IMR-90 (cell line): ENCODE results near the gene BRME1. TPM values are rescaled to one million over a fixed set of nuclear protein-coding genes. Genes with fewer than 3 reads are reported as not detected.

Experiments
- ATAC-seq: fragments of 200-7000 bp; cut with Tn5 transposase; 2 replicates; pipeline ENCODE4 v1.9.1; 2020; ENCODE audit warnings: low read depth, mild to moderate bottlenecking, moderate library complexity
- BruUV-seq: library from RNA; stranded (reverse); fragments of 400-500 nt; replicated peaks from 2 replicates; lab custom pipeline; 2021; lab: Mats Ljungman, UMichigan
- CTCF ChIA-PET: fragments of 300-600 bp; formaldehyde crosslinking; extraction: SDS; loops from one replicate; lab custom pipeline; 2021; ENCODE audit warnings: antibody characterized with exemption; lab: Yijun Ruan, JAX
- POLR2A ChIA-PET: fragments of 300-600 bp; sonication (Branson Sonifier 250); formaldehyde crosslinking; loops from one replicate; lab custom pipeline; 2022; ENCODE audit warnings: antibody characterized with exemption; ENCODE audit not compliant: unreplicated experiment; lab: Charles Lee
- DNase-seq: peaks from one replicate; pipeline ENCODE4 v3.0.0; 2013
- H2AFZ ChIP-seq: replicated peaks from 2 replicates; pipeline ENCODE3; 2013; ENCODE audit warnings: low read length, mild to moderate bottlenecking; ENCODE audit not compliant: poor library complexity
- H2AK5ac ChIP-seq: 2 replicates; pipeline ENCODE4 v1.6.1; 2013; ENCODE audit warnings: low read depth, low read length, inconsistent platforms
- H2AK9ac ChIP-seq: replicated peaks from 2 replicates; pipeline ENCODE3; 2013; ENCODE audit warnings: mild to moderate bottlenecking, low read depth, low read length, moderate library complexity; ENCODE audit not compliant: poor library complexity
- H2BK120ac ChIP-seq: 2 replicates; pipeline ENCODE4 v1.6.1; 2013; ENCODE audit warnings: low read depth, low read length, inconsistent platforms
- H2BK15ac ChIP-seq: 3 replicates; pipeline ENCODE4 v1.6.1; 2013; ENCODE audit warnings: low read depth, low read length, inconsistent platforms
- H2BK20ac ChIP-seq: 2 replicates; pipeline ENCODE4 v1.6.1; 2013; ENCODE audit warnings: low read depth, mild to moderate bottlenecking, inconsistent platforms, low read length, moderate library complexity
- H2BK5ac ChIP-seq: 2 replicates; pipeline ENCODE4 v1.6.1; 2013; ENCODE audit warnings: mild to moderate bottlenecking, low read depth, low read length, inconsistent platforms; ENCODE audit not compliant: poor library complexity, severe bottlenecking
- H3K14ac ChIP-seq: replicated peaks from 2 replicates; pipeline ENCODE4 v1.6.1; 2013; ENCODE audit warnings: low read depth, low read length, inconsistent platforms
- H3K18ac ChIP-seq: 2 replicates; pipeline ENCODE4 v1.6.1; 2013; ENCODE audit warnings: low read depth, low read length, control low read depth
- H3K23ac ChIP-seq: 2 replicates; pipeline ENCODE4 v1.6.1; 2013; ENCODE audit warnings: low read depth, low read length, inconsistent platforms
- H3K27ac ChIP-seq: 2 replicates; pipeline ENCODE4 v1.5.1; 2013; ENCODE audit warnings: mild to moderate bottlenecking, control low read depth, low read length; ENCODE audit not compliant: insufficient read depth
- H3K27me3 ChIP-seq: 2 replicates; pipeline ENCODE4 v1.6.1; 2013; ENCODE audit warnings: low read length; ENCODE audit not compliant: control insufficient read depth, insufficient read depth
- H3K36me3 ChIP-seq: 2 replicates; pipeline ENCODE4 v1.6.1; 2013; ENCODE audit warnings: low read length, mixed read lengths; ENCODE audit not compliant: control insufficient read depth, insufficient read depth
- H3K4ac ChIP-seq: 2 replicates; pipeline ENCODE4 v1.6.1; 2013; ENCODE audit warnings: low read depth, low read length, inconsistent platforms
- H3K4me1 ChIP-seq: 2 replicates; pipeline ENCODE4 v1.6.1; 2013; ENCODE audit warnings: low read length, mixed read lengths; ENCODE audit not compliant: control insufficient read depth, insufficient read depth
- H3K4me2 ChIP-seq: 2 replicates; pipeline ENCODE4 v1.6.1; 2013; ENCODE audit warnings: low read depth, mild to moderate bottlenecking, control low read depth, low read length, moderate library complexity
- H3K4me3 ChIP-seq: 2 replicates; pipeline ENCODE4 v1.5.1; 2013; ENCODE audit warnings: low read depth, mild to moderate bottlenecking, control low read depth, low read length, moderate library complexity; ENCODE audit not compliant: insufficient read depth
- H3K56ac ChIP-seq: 2 replicates; pipeline ENCODE4 v1.6.1; 2013; ENCODE audit warnings: low read length, inconsistent platforms; ENCODE audit not compliant: insufficient read depth; ENCODE audit errors: extremely low read depth
- H3K79me1 ChIP-seq, 2 experiments: 2 replicates each; pipeline ENCODE4 v1.6.1; 2013; ENCODE audit warnings: low read length in 2 of 2, inconsistent platforms in 1 of 2, low read depth in 1 of 2
- H3K9ac ChIP-seq: 2 replicates; pipeline ENCODE4 v1.6.1; 2013; ENCODE audit warnings: low read depth, low read length, control low read depth
- H3K9me1 ChIP-seq: 2 replicates; pipeline ENCODE4 v1.6.1; 2013; ENCODE audit warnings: low read length, inconsistent platforms; ENCODE audit not compliant: insufficient read depth
- H3K9me3 ChIP-seq: 2 replicates; pipeline ENCODE4 v1.6.1; 2013; ENCODE audit warnings: low read length; ENCODE audit not compliant: control insufficient read depth, insufficient read depth
- H4K20me1 ChIP-seq: 2 replicates; pipeline ENCODE4 v1.6.1; 2013; ENCODE audit warnings: low read length, inconsistent platforms; ENCODE audit not compliant: insufficient read depth
- H4K5ac ChIP-seq: 2 replicates; pipeline ENCODE4 v1.6.1; 2013; ENCODE audit warnings: mild to moderate bottlenecking, low read depth, low read length, control low read depth
- H4K8ac ChIP-seq, 2 experiments: 2 replicates each; pipeline ENCODE4 v1.6.1; 2013; ENCODE audit warnings: low read depth in 2 of 2, low read length in 2 of 2, control low read depth in 1 of 2, inconsistent platforms in 1 of 2
- H4K91ac ChIP-seq: 2 replicates; pipeline ENCODE4 v1.6.1; 2013; ENCODE audit warnings: low read depth, low read length, inconsistent platforms; ENCODE audit not compliant: insufficient read depth
- CTCF ChIP-seq: conservative IDR thresholded peaks from 2 replicates; pipeline ENCODE4 v1.5.1; 2012; ENCODE audit warnings: mild to moderate bottlenecking, low read depth, low read length, improper control_type of control experiment
- MXI1 ChIP-seq: IDR thresholded peaks from 2 replicates; pipeline ENCODE4 v1.6.1; 2012; ENCODE audit warnings: low read depth, mild to moderate bottlenecking, low read length, moderate library complexity, borderline replicate concordance
- RCOR1 ChIP-seq: IDR thresholded peaks from 2 replicates; pipeline ENCODE4 v1.6.1; 2012; ENCODE audit warnings: mild to moderate bottlenecking, low read length, improper control_type of control experiment; ENCODE audit not compliant: insufficient replicate concordance
- RFX5 ChIP-seq: IDR thresholded peaks from 2 replicates; pipeline ENCODE4 v1.8.0; 2012; ENCODE audit warnings: low read depth, mild to moderate bottlenecking, low read length, moderate library complexity
- SMC3 ChIP-seq: fragments of 150-350 bp; IDR thresholded peaks from 2 replicates; pipeline ENCODE4 v1.6.1; 2016; ENCODE audit warnings: low read depth, mild to moderate bottlenecking, antibody characterized with exemption, low read length, moderate library complexity
- WGBS, 2 experiments: methylation state at CpG; one replicate each; pipeline versions ENCODE4 v1.1.5 to v1.1.7; 2013; ENCODE audit warnings: missing lambda C conversion rate in 2 of 2; ENCODE audit not compliant: insufficient read length in 1 of 2; ENCODE audit errors: extremely low coverage in 2 of 2; 5-methylcytosine and 5-hydroxymethylcytosine counted together
- dilution Hi-C: fragments of 300-500 bp; cut with HindIII; formaldehyde crosslinking; loops from one replicate; pipeline ENCODE4 v1.14.3; 2018; ENCODE audit warnings: low sequenced_read_pairs; ENCODE audit not compliant: unreplicated experiment
- in situ Hi-C: fragments of 300-500 bp; cut with MboI; formaldehyde crosslinking; loops from 3 replicates; pipeline ENCODE4 v1.14.3; 2019; ENCODE audit warnings: low sequenced_read_pairs, inconsistent platforms, mixed read lengths
- intact Hi-C: fragments of 100-400 bp; cut with micrococcal nuclease; formaldehyde crosslinking; loops from 2 replicates; pipeline ENCODE4 v1.10.0; 2022
- polyA plus RNA-seq, 3 experiments: library from polyadenylated mRNA; depleted of rRNA; stranded (reverse); fragments of >200 nt; gene quantifications; 2 replicates each; pipeline ENCODE4 v1.2.3, GENCODE V29; 2012; ENCODE audit warnings: low replicate concordance in 1 of 3
- total RNA-seq: library from RNA; depleted of rRNA; stranded (reverse); fragments of >200 nt; gene quantifications from 2 replicates; pipeline ENCODE4 v1.2.3, GENCODE V29; 2012

Gene BRME1
- total and polyA plus RNA-seq, 2 of the 4 experiments (the other 2 are of a cell fraction) = 0.18 to 0.38 TPM

- ChIA-PET CTCF (no interaction called here), POLR2A (no interaction called here)
- Histone ChIP-seq H3K27me3 (no peaks in the 10 kb centered on the region), H3K4me2 (no peak overlapping the region), H2AK5ac (no peak overlapping the region), H3K79me1 (no peaks in the 10 kb centered on the region), H4K8ac (no peak overlapping the region), H3K9me3 (peaks cover 4% of the 10 kb centered on the region), H3K4ac (no peak overlapping the region), H2BK5ac (no peak overlapping the region), H3K23ac (no peak overlapping the region), H4K5ac (no peak overlapping the region), H3K18ac (no peak overlapping the region), H3K56ac (no peak overlapping the region), H3K4me3 (no peak overlapping the region), H2AK9ac (peak overlapping the region; percentile 72), H3K9me1 (no peaks in the 10 kb centered on the region), H3K36me3 (peaks cover 45% of the 10 kb centered on the region), H2BK15ac (no peak overlapping the region), H2AFZ (no peak overlapping the region), H2BK120ac (no peak overlapping the region), H3K14ac (no peak overlapping the region), H4K20me1 (no peaks in the 10 kb centered on the region), H3K27ac (no peak overlapping the region), H3K9ac (no peak overlapping the region), H3K4me1 (peaks cover 2% of the 10 kb centered on the region; the same call in 1 of the 2 replicates), H2BK20ac (no peak overlapping the region), H4K91ac (no peak overlapping the region)
- TF ChIP-seq RFX5 = no peak
- no peak for TF ChIP-seq MXI1
- TF ChIP-seq CTCF = no peak
- no peak for TF ChIP-seq RCOR1
- TF ChIP-seq SMC3 = no peak
- DNase-seq (no peak), ATAC-seq (no peak)
- in situ Hi-C loops = no loop called here
- intact Hi-C loops = no loop called here
- dilution Hi-C loops = no loop called here
- BruUV-seq = no TSS peak
- 91% methylated on average over 4 of the region's 14 CpGs; no CpG with 5 or more reads in 1 of the 2 experiments for WGBS, 2 experiments
These were observed 12.0 kb upstream of the BRME1 start for GRCh38 chr19:13917888-13918406.
